Mesothelial cell of epicardium (in vitro differentiated cells): ENCODE results near the gene CMSS1. TPM values are rescaled to one million over a fixed set of nuclear protein-coding genes. Genes with fewer than 3 reads are reported as not detected.

Experiments
- DNase-seq, 2 experiments: peaks; one replicate each; pipeline ENCODE4 v3.0.0; 2021; ENCODE audit warnings: low spot score in 2 of 2; ENCODE audit not compliant: unreplicated experiment in 2 of 2
- H3K27ac Mint-ChIP-seq: 2 replicates; pipeline ENCODE4 v1.8.0; 2021; ENCODE audit warnings: mixed read lengths
- H3K27me3 Mint-ChIP-seq: 2 replicates; pipeline ENCODE4 v1.8.0; 2021; ENCODE audit warnings: low read depth, mixed read lengths
- H3K36me3 Mint-ChIP-seq: 2 replicates; pipeline ENCODE4 v1.8.0; 2021; ENCODE audit warnings: mixed read lengths
- H3K4me1 Mint-ChIP-seq: 2 replicates; pipeline ENCODE4 v1.8.0; 2021; ENCODE audit warnings: mixed read lengths
- H3K4me3 Mint-ChIP-seq: 2 replicates; pipeline ENCODE4 v1.8.0; 2021; ENCODE audit warnings: mild to moderate bottlenecking, moderate library complexity, mixed read lengths
- H3K9me3 Mint-ChIP-seq: 2 replicates; pipeline ENCODE4 v1.8.0; 2021; ENCODE audit warnings: mixed read lengths
- total RNA-seq: library from RNA; stranded (reverse); gene quantifications from 3 replicates; pipeline ENCODE4 v1.2.1, GENCODE V29; 2021
- TF ChIP-seq, protein P1 (sequence below): fragments of 200-600 bp; sonication (generic); IDR thresholded peaks from one replicate; pipeline ENCODE4 v1.5.0; 2021; ENCODE audit warnings: antibody characterized with exemption; ENCODE audit not compliant: unreplicated experiment

CMSS1 gene
- total RNA-seq, 1 donor from 2014 or later: 30.0 TPM

DNA sequence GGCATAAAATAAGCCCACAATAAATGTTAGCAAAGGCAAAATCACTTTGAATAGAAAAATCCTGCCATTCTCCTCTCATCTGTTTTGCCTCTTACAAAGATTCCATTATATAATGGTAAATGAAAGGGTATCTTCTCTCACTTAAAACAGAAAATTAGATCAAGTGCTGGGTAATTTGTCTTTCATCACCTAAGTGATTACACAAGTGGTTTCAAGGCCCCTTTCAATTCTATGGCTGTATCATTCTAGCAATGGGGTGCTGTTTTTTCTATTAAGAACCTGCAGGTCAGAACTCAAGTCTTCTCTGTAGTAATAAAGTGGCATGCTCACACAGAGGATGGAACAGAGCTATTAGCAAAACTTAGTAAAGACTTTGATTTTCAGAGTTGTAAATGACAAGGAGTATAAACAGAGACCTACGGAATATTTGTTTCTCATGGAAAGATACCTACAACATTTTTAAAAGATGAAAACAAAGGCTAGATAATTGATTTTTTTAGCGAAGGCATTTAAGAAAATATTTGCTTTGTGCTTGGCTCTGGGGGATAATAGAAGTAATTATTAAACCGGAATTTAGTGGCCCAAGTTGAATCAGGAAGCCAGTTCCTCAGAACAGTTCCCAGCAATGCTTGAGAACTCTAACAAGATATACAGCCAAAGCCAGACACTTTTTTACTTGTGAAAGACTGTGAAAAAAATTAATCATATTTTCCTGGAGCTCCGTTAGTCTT, 137.4 kb downstream of the CMSS1 start:
- no peaks in the 10 kb centered on the region for H3K36me3 Mint-ChIP-seq
- peaks cover 8% of the 10 kb centered on the region for H3K4me1 Mint-ChIP-seq
- no peaks in the 10 kb centered on the region for H3K27me3 Mint-ChIP-seq
- no peak overlapping the region for H3K4me3 Mint-ChIP-seq
- no peak overlapping the region for H3K27ac Mint-ChIP-seq
- no peak for DNase-seq
- no peaks in the 10 kb centered on the region for H3K9me3 Mint-ChIP-seq
- TF ChIP-seq, protein P1, sequence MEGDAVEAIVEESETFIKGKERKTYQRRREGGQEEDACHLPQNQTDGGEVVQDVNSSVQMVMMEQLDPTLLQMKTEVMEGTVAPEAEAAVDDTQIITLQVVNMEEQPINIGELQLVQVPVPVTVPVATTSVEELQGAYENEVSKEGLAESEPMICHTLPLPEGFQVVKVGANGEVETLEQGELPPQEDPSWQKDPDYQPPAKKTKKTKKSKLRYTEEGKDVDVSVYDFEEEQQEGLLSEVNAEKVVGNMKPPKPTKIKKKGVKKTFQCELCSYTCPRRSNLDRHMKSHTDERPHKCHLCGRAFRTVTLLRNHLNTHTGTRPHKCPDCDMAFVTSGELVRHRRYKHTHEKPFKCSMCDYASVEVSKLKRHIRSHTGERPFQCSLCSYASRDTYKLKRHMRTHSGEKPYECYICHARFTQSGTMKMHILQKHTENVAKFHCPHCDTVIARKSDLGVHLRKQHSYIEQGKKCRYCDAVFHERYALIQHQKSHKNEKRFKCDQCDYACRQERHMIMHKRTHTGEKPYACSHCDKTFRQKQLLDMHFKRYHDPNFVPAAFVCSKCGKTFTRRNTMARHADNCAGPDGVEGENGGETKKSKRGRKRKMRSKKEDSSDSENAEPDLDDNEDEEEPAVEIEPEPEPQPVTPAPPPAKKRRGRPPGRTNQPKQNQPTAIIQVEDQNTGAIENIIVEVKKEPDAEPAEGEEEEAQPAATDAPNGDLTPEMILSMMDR: no peak

DNA sequence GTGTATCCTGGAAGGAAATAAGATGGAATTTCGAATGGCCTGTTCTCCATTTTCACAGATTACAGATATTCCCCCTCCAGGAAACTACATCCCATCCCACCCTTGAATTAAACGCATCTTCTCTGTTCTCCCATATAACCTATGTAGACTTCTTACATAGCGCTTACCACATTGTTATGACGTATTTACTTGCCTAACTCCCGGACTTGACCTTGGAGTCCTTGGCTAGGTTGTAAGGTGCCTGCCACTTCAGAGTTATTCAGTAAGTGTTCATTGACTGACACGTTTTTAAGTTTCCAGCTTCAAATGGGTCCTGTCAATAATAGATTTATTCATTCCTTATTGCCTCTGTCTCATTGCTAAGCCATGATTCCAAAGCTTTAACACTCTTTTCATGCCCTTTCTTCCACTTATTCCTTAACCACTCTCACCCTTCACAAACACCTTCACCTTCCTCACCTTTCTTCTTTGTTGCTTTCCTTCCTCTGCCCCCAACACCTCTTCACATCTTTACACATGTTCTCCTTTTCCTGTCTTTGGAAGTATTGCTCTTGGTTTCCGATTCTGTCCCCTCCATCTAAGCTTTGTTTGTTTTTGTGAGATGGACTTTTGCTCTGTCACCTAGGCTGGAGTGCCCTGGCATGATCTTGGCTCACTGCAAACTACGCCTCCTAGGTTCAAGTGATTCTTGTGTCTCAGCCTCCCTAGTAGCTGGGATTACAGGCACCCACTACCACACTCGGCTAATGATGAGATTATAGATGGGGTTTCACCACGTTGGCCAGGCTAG, 138.3 kb downstream of the CMSS1 start:
- Mint-ChIP-seq H3K4me3 (no peak overlapping the region), H3K9me3 (no peaks in the 10 kb centered on the region), H3K36me3 (no peaks in the 10 kb centered on the region), H3K27me3 (no peaks in the 10 kb centered on the region), H3K27ac (no peak overlapping the region), H3K4me1 (peaks cover 14% of the 10 kb centered on the region)
- TF ChIP-seq, protein P1: no peak
- DNase-seq: no peak

DNA sequence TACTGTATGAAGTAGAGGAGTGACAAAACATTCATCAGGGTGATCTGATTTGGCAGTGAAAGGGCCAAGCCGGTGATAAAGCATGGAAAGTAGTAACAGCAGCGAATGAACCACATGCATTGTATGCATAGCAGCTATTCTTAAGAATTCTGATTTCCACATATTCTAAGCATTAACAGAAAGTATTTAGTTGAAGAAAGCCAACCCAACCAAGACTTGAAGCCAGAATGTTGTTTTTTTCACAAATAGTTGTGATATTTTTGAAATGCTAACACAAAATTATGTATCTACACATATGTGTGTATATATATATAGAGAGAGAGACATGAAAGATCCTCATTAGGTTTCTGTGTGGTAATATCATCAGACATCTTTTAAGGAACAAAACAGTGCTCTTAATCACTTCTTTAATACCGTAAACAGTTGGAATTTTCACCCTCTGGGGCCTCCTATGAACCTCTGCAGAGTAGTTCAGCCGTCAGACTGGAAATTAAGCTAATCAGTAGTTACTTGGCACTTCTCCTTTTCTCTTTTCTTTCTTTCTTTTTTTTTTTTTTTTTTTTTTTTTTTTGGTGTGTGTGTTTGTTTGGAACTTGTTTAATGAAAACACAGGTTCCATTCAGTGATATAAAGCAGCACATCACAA, 139.6 kb downstream of the CMSS1 start:
- H3K27me3 Mint-ChIP-seq: no peaks in the 10 kb centered on the region
- no peaks in the 10 kb centered on the region for H3K9me3 Mint-ChIP-seq
- peaks cover 17% of the 10 kb centered on the region for H3K4me1 Mint-ChIP-seq
- TF ChIP-seq, protein P1: no peak
- H3K27ac Mint-ChIP-seq: no peak overlapping the region
- DNase-seq: no peak
- H3K36me3 Mint-ChIP-seq: no peaks in the 10 kb centered on the region
- no peak overlapping the region for H3K4me3 Mint-ChIP-seq

DNA sequence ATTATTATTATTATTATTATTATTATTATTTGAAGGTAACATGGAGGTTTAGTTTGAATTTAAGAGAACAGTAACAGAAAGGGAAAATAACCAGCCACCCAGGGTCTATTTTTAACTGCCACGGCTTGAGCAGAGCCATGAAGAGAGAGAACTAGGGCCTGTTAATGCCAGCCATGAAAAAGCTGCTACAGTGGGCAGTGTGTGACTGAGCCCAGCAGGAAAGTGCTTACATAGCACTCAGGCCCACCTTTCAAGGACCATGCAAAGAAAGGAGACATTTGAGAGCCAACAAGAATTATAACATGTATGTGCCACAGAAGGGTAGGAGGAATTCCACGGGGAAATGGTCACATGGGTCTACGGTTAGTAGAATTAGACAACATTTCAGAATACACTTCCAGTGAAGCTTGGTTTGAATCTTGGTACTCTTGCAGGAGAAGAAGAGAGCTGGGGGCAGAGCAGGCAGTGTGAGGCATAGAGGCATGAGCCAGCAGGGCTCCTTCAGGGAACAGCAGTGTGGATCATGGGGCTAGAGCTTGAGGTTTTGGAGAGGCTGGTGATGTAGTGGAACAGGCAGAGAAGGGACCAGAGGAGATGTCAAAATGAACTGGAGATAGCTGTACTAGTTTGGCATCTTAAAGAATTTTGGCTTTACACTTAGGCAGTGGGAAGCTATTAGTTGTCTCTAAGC, 140.7 kb downstream of the CMSS1 start:
- no peak overlapping the region for H3K27ac Mint-ChIP-seq
- H3K4me3 Mint-ChIP-seq: no peak overlapping the region
- H3K36me3 Mint-ChIP-seq: no peaks in the 10 kb centered on the region
- TF ChIP-seq, protein P1: no peak
- DNase-seq: no peak
- H3K9me3 Mint-ChIP-seq: no peaks in the 10 kb centered on the region
- no peaks in the 10 kb centered on the region for H3K27me3 Mint-ChIP-seq
- H3K4me1 Mint-ChIP-seq: peaks cover 17% of the 10 kb centered on the region

DNA sequence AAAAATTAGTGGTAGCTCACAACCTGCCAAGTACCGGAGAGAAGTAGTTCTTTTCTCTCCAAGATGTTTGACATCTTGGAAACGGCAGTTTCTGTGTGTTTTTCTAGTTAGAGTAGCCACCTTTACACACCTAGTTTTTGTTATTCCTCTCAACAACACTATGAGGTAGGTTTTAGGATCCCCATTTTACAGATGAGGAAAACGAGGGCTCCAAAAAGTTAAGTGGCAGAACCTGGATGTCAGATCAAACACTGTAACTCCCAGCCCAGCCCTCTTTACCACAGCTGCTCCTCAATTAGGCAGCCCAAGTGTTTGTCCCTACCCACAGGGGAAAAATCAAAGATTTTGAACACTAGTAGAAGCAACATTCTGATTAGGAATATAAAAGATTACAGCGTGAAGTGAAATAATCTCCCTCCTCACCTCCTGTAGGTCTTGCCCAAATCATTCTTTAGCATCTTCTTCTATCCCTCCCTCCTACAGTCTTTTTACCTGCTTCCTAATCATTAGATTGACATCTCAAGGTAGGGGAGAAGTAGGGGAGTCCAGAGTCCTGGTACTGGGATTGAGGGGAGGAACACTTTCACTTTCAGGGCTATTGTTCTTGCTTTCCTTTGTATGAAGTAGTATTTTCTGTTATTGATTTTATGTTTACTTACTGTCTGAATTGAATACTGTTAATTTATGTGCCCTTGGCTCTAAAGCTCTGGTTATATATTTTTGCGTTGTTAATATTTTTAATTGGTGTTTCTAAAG, 142.6 kb downstream of the CMSS1 start:
- Mint-ChIP-seq H3K4me3 (no peak overlapping the region), H3K27ac (peak overlapping the region; percentile 80), H3K9me3 (no peaks in the 10 kb centered on the region), H3K27me3 (no peaks in the 10 kb centered on the region), H3K36me3 (no peaks in the 10 kb centered on the region), H3K4me1 (peaks cover 20% of the 10 kb centered on the region)
- DNase-seq: no peak
- TF ChIP-seq, protein P1: no peak
